Measurements from ENCODE around the gene SLC49A3. TPM values are rescaled to one million over a fixed set of nuclear protein-coding genes. Genes with fewer than 3 reads are reported as not detected.

Gene SLC49A3
- total and polyA plus RNA-seq, 2 of the 13 experiments (the other 11 are each of a cell fraction or from before 2014, with no cell fraction given) = 0.07 to 0.17 TPM

DNA sequence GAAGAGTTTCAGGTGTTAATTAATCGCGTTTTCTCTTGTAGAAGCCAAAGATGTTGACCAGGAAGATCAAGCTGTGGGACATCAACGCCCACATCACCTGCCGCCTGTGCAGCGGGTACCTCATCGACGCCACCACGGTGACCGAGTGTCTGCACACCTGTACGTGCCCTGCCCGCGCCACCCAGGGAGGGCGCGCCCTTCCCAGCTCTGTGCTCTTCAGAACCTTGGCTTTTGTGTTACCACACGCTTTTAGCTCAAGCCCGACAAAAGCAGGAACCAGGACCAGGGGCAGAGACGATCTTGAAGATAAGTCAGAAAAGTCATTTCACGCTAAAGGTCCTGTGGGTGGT, 44.7 kb upstream of the SLC49A3 start:
- no peak for DNase-seq (ENCODE audit: low spot score)
- H3K4me2 ChIP-seq (ENCODE audit: low read depth, low read length) = no peak overlapping the region
- intact Hi-C loops (cut with micrococcal nuclease; ENCODE audit: unreplicated experiment) = no loop called here
- no peaks in the 10 kb centered on the region for H3K79me2 ChIP-seq (ENCODE audit: insufficient read depth, low read length)
- H3K9me3 ChIP-seq (ENCODE audit: low read length) = no peaks in the 10 kb centered on the region
- H3K27ac ChIP-seq (ENCODE audit: extremely low read length, insufficient read depth, low read length) = no peak overlapping the region
- H2AFZ ChIP-seq (ENCODE audit: low read length) = no peak overlapping the region
- in situ Hi-C loops (cut with HindIII; ENCODE audit: extremely low pct_ligation_motif_present, low pct_unique_long_range_greater_than_20kb) = no loop called here
- H3K9ac ChIP-seq (ENCODE audit: insufficient read depth, low read depth, low read length) = no peak overlapping the region
- POLR2A ChIA-PET = no interaction called here
- 98% methylated on average over 16 of the region's 18 CpGs for WGBS (ENCODE audit: low lambda C conversion rate)
- no peak overlapping the region for H3K4me3 ChIP-seq (replicated peaks in 1 of 3; ENCODE audit: insufficient read depth in 1 of 3, low read depth in 2 of 3, low read length in 3 of 3)
- CTCF ChIA-PET (ENCODE audit: low intra/inter-chr PET ratio, low total read pairs) = no interaction called here
- no peaks in the 10 kb centered on the region for H3K4me1 ChIP-seq (ENCODE audit: insufficient read depth, low read length)
- H3K27me3 ChIP-seq (ENCODE audit: control insufficient read depth in 1 of 2, insufficient read depth in 2 of 2, low read length in 2 of 2) = no peaks in the 10 kb centered on the region
- no peak for ATAC-seq
- peaks cover 5% of the 10 kb centered on the region; the same call in 1 of the 2 replicates for H4K20me1 ChIP-seq (ENCODE audit: insufficient read depth, low read length)
- no peak for FAIRE-seq
- BruUV-seq (replicated peaks) = no TSS peak
- TF ChIP-seq, protein P1, sequence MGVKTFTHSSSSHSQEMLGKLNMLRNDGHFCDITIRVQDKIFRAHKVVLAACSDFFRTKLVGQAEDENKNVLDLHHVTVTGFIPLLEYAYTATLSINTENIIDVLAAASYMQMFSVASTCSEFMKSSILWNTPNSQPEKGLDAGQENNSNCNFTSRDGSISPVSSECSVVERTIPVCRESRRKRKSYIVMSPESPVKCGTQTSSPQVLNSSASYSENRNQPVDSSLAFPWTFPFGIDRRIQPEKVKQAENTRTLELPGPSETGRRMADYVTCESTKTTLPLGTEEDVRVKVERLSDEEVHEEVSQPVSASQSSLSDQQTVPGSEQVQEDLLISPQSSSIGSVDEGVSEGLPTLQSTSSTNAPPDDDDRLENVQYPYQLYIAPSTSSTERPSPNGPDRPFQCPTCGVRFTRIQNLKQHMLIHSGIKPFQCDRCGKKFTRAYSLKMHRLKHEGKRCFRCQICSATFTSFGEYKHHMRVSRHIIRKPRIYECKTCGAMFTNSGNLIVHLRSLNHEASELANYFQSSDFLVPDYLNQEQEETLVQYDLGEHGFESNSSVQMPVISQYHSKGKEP (CRISPR knock-in tag; IDR thresholded peaks at IDR 0.05) = no peak
- TF ChIP-seq, protein P2, sequence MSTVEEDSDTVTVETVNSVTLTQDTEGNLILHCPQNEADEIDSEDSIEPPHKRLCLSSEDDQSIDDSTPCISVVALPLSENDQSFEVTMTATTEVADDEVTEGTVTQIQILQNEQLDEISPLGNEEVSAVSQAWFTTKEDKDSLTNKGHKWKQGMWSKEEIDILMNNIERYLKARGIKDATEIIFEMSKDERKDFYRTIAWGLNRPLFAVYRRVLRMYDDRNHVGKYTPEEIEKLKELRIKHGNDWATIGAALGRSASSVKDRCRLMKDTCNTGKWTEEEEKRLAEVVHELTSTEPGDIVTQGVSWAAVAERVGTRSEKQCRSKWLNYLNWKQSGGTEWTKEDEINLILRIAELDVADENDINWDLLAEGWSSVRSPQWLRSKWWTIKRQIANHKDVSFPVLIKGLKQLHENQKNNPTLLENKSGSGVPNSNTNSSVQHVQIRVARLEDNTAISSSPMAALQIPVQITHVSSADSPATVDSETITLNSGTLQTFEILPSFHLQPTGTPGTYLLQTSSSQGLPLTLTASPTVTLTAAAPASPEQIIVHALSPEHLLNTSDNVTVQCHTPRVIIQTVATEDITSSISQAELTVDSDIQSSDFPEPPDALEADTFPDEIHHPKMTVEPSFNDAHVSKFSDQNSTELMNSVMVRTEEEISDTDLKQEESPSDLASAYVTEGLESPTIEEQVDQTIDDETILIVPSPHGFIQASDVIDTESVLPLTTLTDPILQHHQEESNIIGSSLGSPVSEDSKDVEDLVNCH (CRISPR knock-in tag; IDR thresholded peaks at IDR 0.05) = no peak
- TF ChIP-seq ZNF761 (CRISPR knock-in tag; conservative IDR thresholded peaks at IDR 0.05) (no peak), DMAP1 (CRISPR knock-in tag; IDR thresholded peaks at IDR 0.05) (no peak), SYNCRIP (IDR thresholded peaks at IDR 0.05; ENCODE audit: insufficient read depth, low read depth, low read length) (no peak), ZFAT (CRISPR knock-in tag; conservative IDR thresholded peaks at IDR 0.05) (no peak), ZNF619 (CRISPR knock-in tag; IDR thresholded peaks at IDR 0.05) (no peak)
- TF ChIP-seq, protein P3, sequence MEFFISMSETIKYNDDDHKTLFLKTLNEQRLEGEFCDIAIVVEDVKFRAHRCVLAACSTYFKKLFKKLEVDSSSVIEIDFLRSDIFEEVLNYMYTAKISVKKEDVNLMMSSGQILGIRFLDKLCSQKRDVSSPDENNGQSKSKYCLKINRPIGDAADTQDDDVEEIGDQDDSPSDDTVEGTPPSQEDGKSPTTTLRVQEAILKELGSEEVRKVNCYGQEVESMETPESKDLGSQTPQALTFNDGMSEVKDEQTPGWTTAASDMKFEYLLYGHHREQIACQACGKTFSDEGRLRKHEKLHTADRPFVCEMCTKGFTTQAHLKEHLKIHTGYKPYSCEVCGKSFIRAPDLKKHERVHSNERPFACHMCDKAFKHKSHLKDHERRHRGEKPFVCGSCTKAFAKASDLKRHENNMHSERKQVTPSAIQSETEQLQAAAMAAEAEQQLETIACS (CRISPR knock-in tag; IDR thresholded peaks at IDR 0.05) = no peak
- TF ChIP-seq, protein P4, sequence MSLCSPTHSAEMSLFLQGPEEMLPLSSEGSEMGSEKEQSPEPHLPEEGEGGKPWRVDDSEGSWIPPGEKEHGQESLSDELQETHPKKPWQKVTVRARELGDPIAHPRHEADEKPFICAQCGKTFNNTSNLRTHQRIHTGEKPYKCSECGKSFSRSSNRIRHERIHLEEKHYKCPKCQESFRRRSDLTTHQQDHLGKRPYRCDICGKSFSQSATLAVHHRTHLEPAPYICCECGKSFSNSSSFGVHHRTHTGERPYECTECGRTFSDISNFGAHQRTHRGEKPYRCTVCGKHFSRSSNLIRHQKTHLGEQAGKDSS (CRISPR knock-in tag; IDR thresholded peaks at IDR 0.05; ENCODE audit: borderline replicate concordance, low read depth) = no peak
- TF ChIP-seq, protein P5, sequence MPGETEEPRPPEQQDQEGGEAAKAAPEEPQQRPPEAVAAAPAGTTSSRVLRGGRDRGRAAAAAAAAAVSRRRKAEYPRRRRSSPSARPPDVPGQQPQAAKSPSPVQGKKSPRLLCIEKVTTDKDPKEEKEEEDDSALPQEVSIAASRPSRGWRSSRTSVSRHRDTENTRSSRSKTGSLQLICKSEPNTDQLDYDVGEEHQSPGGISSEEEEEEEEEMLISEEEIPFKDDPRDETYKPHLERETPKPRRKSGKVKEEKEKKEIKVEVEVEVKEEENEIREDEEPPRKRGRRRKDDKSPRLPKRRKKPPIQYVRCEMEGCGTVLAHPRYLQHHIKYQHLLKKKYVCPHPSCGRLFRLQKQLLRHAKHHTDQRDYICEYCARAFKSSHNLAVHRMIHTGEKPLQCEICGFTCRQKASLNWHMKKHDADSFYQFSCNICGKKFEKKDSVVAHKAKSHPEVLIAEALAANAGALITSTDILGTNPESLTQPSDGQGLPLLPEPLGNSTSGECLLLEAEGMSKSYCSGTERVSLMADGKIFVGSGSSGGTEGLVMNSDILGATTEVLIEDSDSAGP (CRISPR knock-in tag; IDR thresholded peaks at IDR 0.05; ENCODE audit: borderline replicate concordance) = no peak
- peaks cover 15 to 51% of the 10 kb centered on the region in 2 experiments for H3K36me3 ChIP-seq (replicated peaks in 1 of 2; ENCODE audit: control insufficient read depth in 1 of 2, insufficient read depth in 2 of 2, low read length in 2 of 2)
